Endothelial cell (in vitro differentiated cells): ENCODE measurements around the gene ARL14. TPM values are rescaled to one million over a fixed set of nuclear protein-coding genes. Genes with fewer than 3 reads are reported as not detected.
"Not testable (repeated sequence)": the region's sequence is repeated elsewhere in the genome, so short reads cannot be mapped to it uniquely, and the experiment has no call there.

ENCODE experiments used
- DNase-seq: peaks from one replicate; pipeline ENCODE4 v3.0.0; 2021; ENCODE audit warnings: low spot score
- H3K27ac Mint-ChIP-seq: one replicate; pipeline ENCODE4 v1.8.0; 2021; ENCODE audit warnings: mixed read lengths, inconsistent platforms; ENCODE audit not compliant: unreplicated experiment
- H3K27me3 Mint-ChIP-seq: one replicate; pipeline ENCODE4 v1.8.0; 2021; ENCODE audit warnings: mild to moderate bottlenecking, moderate library complexity, mixed read lengths, inconsistent platforms; ENCODE audit not compliant: unreplicated experiment
- H3K36me3 Mint-ChIP-seq: one replicate; pipeline ENCODE4 v1.8.0; 2021; ENCODE audit warnings: mild to moderate bottlenecking, low read depth, mixed read lengths, inconsistent platforms; ENCODE audit not compliant: unreplicated experiment
- H3K4me1 Mint-ChIP-seq: one replicate; pipeline ENCODE4 v1.8.0; 2021; ENCODE audit warnings: mild to moderate bottlenecking, mixed read lengths, inconsistent platforms; ENCODE audit not compliant: unreplicated experiment
- H3K4me3 Mint-ChIP-seq: one replicate; pipeline ENCODE4 v1.8.0; 2021; ENCODE audit warnings: mild to moderate bottlenecking, mixed read lengths, inconsistent platforms; ENCODE audit not compliant: unreplicated experiment
- H3K9me3 Mint-ChIP-seq: one replicate; pipeline ENCODE4 v1.8.0; 2021; ENCODE audit warnings: mixed read lengths, inconsistent platforms; ENCODE audit not compliant: unreplicated experiment
- CTCF ChIP-seq: fragments of 200-600 bp; sonication (generic); IDR thresholded peaks from one replicate; pipeline ENCODE4 v1.5.0; 2021; ENCODE audit warnings: antibody characterized with exemption; ENCODE audit not compliant: unreplicated experiment
- total RNA-seq: library from RNA; stranded (reverse); fragmentation: NEBNext Ultra II Directional; extraction: Animal tissue kit (Norgen Biotek cat#: 25700); gene quantifications from one replicate; pipeline ENCODE4 v1.2.1, GENCODE V29; 2021; ENCODE audit not compliant: unreplicated experiment

The ARL14 gene
- total RNA-seq, 1 donor from 2014 or later = not detected

GRCh38 chr3:160701490-160701889 is 24.5 kb downstream of the ARL14 start:
- no peak for TF ChIP-seq CTCF
- Mint-ChIP-seq H3K36me3 (no peaks in the 10 kb centered on the region), H3K4me3 (no peak overlapping the region), H3K4me1 (no peaks in the 10 kb centered on the region), H3K27ac (no peak overlapping the region), H3K27me3 (no peaks in the 10 kb centered on the region), H3K9me3 (no peaks in the 10 kb centered on the region)
- no peak for DNase-seq

- no peak overlapping the region for H3K27ac Mint-ChIP-seq
- no peak for TF ChIP-seq CTCF
- H3K4me1 Mint-ChIP-seq = no peaks in the 10 kb centered on the region
- H3K36me3 Mint-ChIP-seq = no peaks in the 10 kb centered on the region
- H3K4me3 Mint-ChIP-seq = no peak overlapping the region
- DNase-seq = no peak
- no peaks in the 10 kb centered on the region for H3K27me3 Mint-ChIP-seq
- H3K9me3 Mint-ChIP-seq = no peaks in the 10 kb centered on the region
Observed at GRCh38 chr3:160702290-160702689, 25.3 kb downstream of the ARL14 start.

GRCh38 chr3:160703974-160704373 is 27.0 kb downstream of the ARL14 start:
- Mint-ChIP-seq H3K27ac (no peak overlapping the region), H3K4me3 (no peak overlapping the region), H3K4me1 (no peaks in the 10 kb centered on the region), H3K36me3 (no peaks in the 10 kb centered on the region), H3K9me3 (no peaks in the 10 kb centered on the region), H3K27me3 (no peaks in the 10 kb centered on the region)
- no peak for TF ChIP-seq CTCF
- no peak for DNase-seq

- H3K36me3 Mint-ChIP-seq = no peaks in the 10 kb centered on the region
- no peak overlapping the region for H3K27ac Mint-ChIP-seq
- no peaks in the 10 kb centered on the region for H3K27me3 Mint-ChIP-seq
- no peaks in the 10 kb centered on the region for H3K4me1 Mint-ChIP-seq
- no peak overlapping the region for H3K4me3 Mint-ChIP-seq
- DNase-seq = peak; percentile 34
- H3K9me3 Mint-ChIP-seq = no peaks in the 10 kb centered on the region
- TF ChIP-seq CTCF = no peak
Observed at GRCh38 chr3:160707187-160707794, 30.3 kb downstream of the ARL14 start.

- H3K36me3 Mint-ChIP-seq = no peaks in the 10 kb centered on the region
- TF ChIP-seq CTCF = no peak
- no peak for DNase-seq
- H3K27ac Mint-ChIP-seq = no peak overlapping the region
- H3K9me3 Mint-ChIP-seq = no peaks in the 10 kb centered on the region
- H3K27me3 Mint-ChIP-seq = no peaks in the 10 kb centered on the region
- H3K4me1 Mint-ChIP-seq = no peaks in the 10 kb centered on the region
- no peak overlapping the region for H3K4me3 Mint-ChIP-seq
Observed at GRCh38 chr3:160709477-160710182, 32.7 kb downstream of the ARL14 start.

- DNase-seq, H3K4me1 Mint-ChIP-seq, H3K9me3 Mint-ChIP-seq, H3K27me3 Mint-ChIP-seq, H3K36me3 Mint-ChIP-seq, H3K4me3 Mint-ChIP-seq, H3K27ac Mint-ChIP-seq: not testable (repeated sequence)
Observed at GRCh38 chr3:160713144-160713543, 36.2 kb downstream of the ARL14 start.
